ENCODE measurements around the gene CCDC57.

GRCh38 chr17:82059272-82060000 is 153.2 kb downstream of the CCDC57 start:
- TF ChIP-seq CTCF (conservative IDR thresholded peaks at IDR 0.05) (no peak), EZH2 (IDR thresholded peaks at IDR 0.05; ENCODE audit: low read depth) (no peak)

Data from PC-9 (cell line).